ENCODE results near the gene MEIS2. TPM values are rescaled to one million over a fixed set of nuclear protein-coding genes. Genes with fewer than 3 reads are reported as not detected.

MEIS2 gene
- total RNA-seq, 1 donor, result 43.7 TPM

GRCh38 chr15:37105029-37105428, 4.7 kb upstream of the MEIS2 start:
- DNase-seq (ENCODE audit: low read depth), result peak; percentile 50
- TF ChIP-seq, protein P1, sequence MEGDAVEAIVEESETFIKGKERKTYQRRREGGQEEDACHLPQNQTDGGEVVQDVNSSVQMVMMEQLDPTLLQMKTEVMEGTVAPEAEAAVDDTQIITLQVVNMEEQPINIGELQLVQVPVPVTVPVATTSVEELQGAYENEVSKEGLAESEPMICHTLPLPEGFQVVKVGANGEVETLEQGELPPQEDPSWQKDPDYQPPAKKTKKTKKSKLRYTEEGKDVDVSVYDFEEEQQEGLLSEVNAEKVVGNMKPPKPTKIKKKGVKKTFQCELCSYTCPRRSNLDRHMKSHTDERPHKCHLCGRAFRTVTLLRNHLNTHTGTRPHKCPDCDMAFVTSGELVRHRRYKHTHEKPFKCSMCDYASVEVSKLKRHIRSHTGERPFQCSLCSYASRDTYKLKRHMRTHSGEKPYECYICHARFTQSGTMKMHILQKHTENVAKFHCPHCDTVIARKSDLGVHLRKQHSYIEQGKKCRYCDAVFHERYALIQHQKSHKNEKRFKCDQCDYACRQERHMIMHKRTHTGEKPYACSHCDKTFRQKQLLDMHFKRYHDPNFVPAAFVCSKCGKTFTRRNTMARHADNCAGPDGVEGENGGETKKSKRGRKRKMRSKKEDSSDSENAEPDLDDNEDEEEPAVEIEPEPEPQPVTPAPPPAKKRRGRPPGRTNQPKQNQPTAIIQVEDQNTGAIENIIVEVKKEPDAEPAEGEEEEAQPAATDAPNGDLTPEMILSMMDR (IDR thresholded peaks at IDR 0.05; ENCODE audit: insufficient read depth, low read length), result no peak
- H3K4me3 ChIP-seq (ENCODE audit: low read depth, low read length), result peak overlapping the region; percentile 94

DNA sequence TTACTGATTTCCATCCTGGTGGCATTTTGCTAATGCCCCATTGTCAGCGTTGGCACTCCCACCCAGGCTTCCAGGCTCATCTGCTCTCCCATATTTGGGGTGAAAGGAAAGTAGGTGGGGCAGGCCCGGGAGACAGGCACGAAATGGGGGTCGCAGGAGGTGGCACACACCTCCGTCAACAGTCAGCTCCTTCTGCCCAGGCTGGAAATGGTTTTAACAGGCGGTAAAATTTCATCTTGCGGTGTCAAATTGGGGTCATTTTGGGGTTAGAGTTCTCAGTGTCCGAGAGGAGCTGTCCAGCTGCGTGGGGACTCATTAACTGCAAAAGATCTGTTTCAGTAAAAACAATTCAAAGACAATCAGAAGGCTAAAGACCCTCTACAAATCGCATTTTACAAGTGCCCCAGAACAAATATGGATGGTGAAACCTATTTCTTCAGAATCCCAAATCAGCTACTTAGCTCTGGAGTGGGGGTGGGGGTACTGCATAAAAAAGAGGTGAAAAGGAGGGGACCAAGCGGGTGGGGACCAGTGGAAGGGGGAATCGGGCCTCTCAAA, 4.2 kb upstream of the MEIS2 start:
- peak overlapping the region; percentile 94 for H3K4me3 ChIP-seq (ENCODE audit: low read depth, low read length)
- peak; percentile 55 for DNase-seq (ENCODE audit: low read depth)
- TF ChIP-seq, protein P1 (IDR thresholded peaks at IDR 0.05; ENCODE audit: insufficient read depth, low read length), result no peak

DNA sequence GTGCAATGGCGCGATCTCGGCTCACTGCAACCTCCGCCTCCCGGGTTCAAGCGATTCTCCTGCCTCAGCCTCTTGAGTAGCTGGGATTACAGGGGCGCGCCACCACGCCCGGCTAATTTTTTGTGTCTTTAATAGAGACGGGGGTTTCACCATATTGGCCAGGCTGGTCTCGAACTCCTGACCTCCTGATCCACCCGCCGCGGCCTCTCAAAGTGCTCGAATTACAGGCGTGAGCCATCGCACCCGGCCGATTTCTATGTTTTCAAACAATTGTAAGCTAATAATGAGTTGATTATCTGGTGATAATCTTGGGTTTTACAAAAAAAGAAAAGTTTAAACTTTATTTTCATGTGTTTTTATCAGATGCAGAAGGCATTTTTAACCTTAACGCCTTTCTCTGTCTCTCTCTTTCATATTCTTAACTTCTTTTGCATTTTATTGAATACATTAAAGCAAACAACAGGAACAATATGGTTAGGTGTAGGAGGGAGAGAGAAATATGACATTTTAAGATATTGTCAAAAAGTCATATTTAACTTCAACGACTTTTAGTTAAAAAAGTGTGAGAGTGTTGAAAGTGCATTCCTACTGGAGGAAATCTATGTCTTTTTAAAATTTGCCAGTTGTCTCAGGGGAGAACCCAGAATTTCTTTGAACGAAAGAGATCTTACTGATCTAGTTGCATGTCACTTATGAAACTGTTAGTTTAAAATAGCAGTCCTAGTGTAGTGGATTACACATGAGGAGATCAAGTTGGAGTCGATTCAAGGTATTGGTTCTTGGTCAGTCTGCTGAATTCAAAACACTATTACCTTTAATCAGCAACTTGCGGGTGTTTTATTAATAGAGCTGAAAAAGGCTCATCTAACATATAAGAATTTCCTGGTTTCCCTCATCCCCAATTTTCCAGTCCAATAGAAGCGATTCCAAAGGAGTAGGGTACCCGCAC, 3.4 kb upstream of the MEIS2 start:
- TF ChIP-seq, protein P1 (IDR thresholded peaks at IDR 0.05; ENCODE audit: insufficient read depth, low read length), result no peak
- peak overlapping the region; percentile 94 for H3K4me3 ChIP-seq (ENCODE audit: low read depth, low read length)
- DNase-seq (ENCODE audit: low read depth), result peak; percentile 56

- peak overlapping the region; percentile 94 for H3K4me3 ChIP-seq (ENCODE audit: low read depth, low read length)
- TF ChIP-seq, protein P1 (IDR thresholded peaks at IDR 0.05; ENCODE audit: insufficient read depth, low read length), result no peak
Measured at GRCh38 chr15:37103163-37103435, 2.8 kb upstream of the MEIS2 start.

DNA sequence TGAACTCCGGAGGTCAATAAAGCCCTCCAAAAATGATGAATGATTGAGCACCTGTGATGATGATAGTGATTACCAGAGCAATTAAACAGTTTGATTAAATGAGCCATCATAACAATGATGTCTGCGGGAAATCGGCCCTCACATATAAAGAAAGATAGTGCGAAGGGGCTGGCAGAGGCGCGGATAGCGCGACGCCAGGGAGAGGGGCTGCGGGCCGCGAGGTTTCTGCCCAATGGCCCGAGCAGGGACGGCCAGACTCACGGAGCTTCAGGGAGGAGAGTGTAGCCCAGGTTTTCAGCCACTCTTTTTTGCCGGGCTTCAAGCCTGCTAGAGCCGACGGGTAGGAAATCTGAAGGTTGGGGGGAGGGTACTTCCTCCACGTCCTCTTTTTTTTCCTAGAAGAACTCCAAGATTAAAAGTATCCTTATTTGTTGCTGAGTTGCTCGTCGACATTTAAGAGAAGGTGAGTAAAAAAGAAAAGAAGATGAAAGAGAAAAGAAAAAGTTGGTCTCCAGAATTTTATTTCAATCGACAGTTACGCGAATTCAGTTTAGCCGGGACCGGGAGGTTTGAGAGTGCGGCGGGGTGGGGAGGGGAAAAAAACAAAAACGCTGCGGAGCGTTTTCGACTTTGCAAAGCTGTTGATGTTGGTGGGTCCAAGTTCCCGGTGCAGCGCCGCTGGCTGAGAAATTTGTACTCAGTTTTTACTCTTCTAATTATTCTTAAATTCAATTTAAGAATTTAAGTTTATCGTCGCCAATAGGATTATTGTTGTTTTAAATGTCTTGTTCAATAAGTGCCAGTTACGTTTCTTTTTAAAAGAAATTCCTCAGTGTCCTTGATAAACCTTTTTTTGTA, 2.2 kb upstream of the MEIS2 start:
- peak; percentile 61 for DNase-seq (ENCODE audit: low read depth)
- TF ChIP-seq, protein P1 (IDR thresholded peaks at IDR 0.05; ENCODE audit: insufficient read depth, low read length), result no peak
- H3K4me3 ChIP-seq (ENCODE audit: low read depth, low read length), result peak overlapping the region; percentile 94

More at GRCh38 chr15:37103163-37103435, 2.8 kb upstream of the MEIS2 start:
- no peak for DNase-seq (ENCODE audit: low read depth)

GRCh38 chr15:37101980-37102304, 1.6 kb upstream of the MEIS2 start:
- peak; percentile 90 for DNase-seq (ENCODE audit: low read depth)
- TF ChIP-seq, protein P1 (IDR thresholded peaks at IDR 0.05; ENCODE audit: insufficient read depth, low read length), result no peak
- peak overlapping the region; percentile 94 for H3K4me3 ChIP-seq (ENCODE audit: low read depth, low read length)
